CD4-positive, alpha-beta T cell treated with Interleukin-15 for 1 hour (primary cell): Measurements from ENCODE around the gene MFAP3.

ENCODE experiments used
- DNase-seq: peaks from one replicate; pipeline ENCODE4 v3.0.0-alpha.2; 2020

MFAP3 gene

GRCh38 chr5:154095904-154096303 is 57.1 kb downstream of the MFAP3 start:
- no peak for DNase-seq

GRCh38 chr5:154097031-154097430 is 58.3 kb downstream of the MFAP3 start:
- DNase-seq = no peak

GRCh38 chr5:154098465-154098864 is 59.7 kb downstream of the MFAP3 start:
- no peak for DNase-seq

- DNase-seq = no peak
These were observed 62.4 kb downstream of the MFAP3 start for GRCh38 chr5:154101184-154101583.

GRCh38 chr5:154103233-154103632 is 64.5 kb downstream of the MFAP3 start:
- no peak for DNase-seq
